ENCODE measurements around the gene EMID1.

The EMID1 gene

DNA sequence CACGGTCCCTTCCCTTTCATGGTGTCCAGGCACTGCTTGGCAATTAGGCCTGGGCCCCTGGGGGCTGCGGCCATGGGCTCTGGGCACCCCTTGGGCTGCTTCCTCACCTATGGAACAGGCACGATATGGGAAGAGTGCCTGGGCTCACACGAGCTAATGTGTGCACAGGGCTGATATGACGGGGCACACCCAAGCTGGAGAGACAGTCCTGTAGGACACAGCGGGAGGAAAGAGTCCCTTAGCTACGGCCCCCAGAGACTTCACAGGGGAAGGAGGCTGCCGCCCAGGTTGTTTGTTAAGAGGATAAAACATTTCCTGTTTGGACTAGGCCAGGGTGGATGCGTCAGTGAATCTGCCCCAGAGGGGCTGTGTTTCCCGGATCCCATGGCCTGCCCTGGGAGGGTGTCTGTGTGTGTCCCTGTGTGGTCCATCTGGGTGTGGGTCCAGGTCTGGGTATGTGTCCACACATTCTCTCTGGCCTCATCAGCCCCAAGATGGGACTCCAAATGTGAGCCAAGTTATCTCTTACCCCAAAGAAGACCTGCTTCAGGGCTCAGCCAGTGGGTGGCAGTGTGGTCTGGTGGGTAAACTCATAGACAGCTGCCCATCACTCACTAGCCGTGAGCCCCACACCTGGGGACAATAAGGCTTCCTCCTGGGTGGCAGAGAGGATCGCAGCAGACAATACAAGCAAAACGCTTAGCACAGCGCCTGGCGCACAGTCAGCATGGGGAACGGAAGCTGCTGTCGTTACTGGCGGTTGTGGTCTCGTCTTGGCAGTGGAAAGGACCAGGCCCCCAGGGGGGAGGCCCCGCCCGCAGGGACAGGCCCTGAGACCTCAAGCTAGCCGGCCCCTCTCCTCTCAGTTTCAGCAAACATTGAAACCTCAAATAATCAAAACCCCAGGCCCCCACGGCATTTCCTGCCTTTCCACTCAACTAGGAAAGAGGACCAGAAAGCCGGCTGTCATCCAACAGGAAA is 3.2 kb upstream of the EMID1 start:
- DNase-seq (peak; percentile 75 to 92), ATAC-seq (peak; percentile 98)
- peaks cover 53% of the 10 kb centered on the region for H3K4me1 Mint-ChIP-seq
- no peaks in the 10 kb centered on the region for H3K9me3 Mint-ChIP-seq
- H3K27me3 Mint-ChIP-seq, result peaks cover 75% of the 10 kb centered on the region
- H3K27ac Mint-ChIP-seq, result peak overlapping the region in 1 of 2 donors; percentile 90
- H3K4me3 Mint-ChIP-seq, result peak overlapping the region; percentile 70 to 72

DNA sequence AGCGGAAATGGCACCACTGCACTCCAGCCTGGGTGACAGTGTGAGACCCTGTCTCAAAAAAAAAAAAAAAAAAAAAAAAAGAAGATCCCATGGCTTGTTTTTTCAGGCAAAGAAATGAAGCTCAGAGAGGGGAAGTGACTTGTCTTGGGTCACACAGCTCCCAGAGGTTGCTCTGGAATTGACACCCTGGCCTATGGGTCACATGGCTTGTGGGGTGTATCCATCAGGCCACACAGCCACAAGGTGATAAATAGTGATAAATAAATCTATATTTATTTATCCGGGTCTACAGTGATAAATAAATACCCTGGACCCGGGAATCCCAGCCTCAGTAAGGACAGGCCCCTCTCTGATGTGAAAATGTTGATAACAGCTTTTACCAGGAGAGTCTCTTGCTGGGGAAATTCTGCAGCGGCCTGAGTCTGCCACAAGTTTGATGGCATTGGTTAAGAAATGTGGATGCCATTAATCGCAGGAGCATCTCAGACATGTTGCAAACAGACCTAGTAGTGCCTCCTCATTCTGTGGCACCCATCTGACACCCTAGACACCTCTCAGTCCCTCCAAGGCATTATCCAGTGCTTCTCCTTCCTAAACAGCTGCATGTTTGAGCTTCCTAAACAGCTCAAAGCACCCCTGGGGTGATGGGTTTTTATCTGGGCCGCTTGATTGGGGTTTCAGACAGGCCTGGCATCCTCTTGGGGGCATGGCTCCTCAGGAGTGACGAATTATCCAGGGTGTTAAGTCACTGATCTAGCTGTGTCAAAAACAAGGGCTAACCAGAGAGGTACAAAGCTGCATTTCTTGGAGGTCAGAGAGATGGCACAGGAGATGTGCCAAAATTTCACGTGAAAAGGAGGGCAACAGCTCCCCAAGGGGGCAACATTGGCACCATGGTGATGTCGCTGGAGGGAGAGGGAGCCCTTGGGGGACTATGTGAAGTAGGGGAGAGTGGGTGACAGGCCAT is 1.9 kb upstream of the EMID1 start:
- DNase-seq (no peak), ATAC-seq (no peak)
- H3K4me3 Mint-ChIP-seq, result peak overlapping the region in 1 of 2 donors; percentile 30
- no peaks in the 10 kb centered on the region for H3K9me3 Mint-ChIP-seq
- peaks cover 78% of the 10 kb centered on the region for H3K27me3 Mint-ChIP-seq
- peak overlapping the region; percentile 41 to 71 for H3K27ac Mint-ChIP-seq
- H3K4me1 Mint-ChIP-seq, result peaks cover 53% of the 10 kb centered on the region

DNA sequence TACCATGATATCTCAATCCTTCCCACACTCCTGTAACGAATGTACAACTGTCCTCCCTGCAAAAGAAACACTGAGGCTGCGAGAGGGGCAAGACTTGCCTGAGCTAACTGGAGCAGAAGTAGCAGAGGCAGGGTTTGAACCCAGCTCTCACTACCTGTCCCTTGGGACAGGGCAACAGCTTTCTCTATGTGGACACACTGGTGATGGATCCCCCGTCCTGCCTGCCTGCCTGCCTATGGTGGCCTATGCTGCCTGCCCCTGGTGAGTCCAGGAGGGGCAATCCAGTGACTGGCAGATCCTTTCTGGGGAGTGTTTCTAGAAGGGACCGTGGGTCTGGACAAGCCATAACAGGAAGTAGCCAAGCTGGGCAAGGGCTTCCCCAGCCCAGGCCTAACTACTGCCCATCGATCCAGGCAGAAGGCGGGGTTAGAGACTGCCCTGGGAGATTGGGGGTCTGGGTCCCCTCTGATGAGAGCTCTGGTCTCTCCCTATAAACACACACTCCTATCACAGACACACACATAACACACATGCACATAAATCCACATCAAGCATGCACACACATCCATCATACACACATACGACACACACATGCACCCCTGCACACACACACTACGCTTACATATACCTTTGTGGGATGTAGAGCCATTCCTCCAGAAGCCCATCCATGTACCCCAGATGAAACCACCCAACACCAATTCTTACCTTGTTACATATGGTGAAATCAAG is 1.1 kb upstream of the EMID1 start:
- DNase-seq, result no peak
- peak overlapping the region in 1 of 2 donors; percentile 68 for H3K4me3 Mint-ChIP-seq
- no peak for ATAC-seq
- H3K27ac Mint-ChIP-seq, result no peak overlapping the region
- peaks cover 53% of the 10 kb centered on the region for H3K4me1 Mint-ChIP-seq
- peaks cover 84% of the 10 kb centered on the region for H3K27me3 Mint-ChIP-seq
- H3K9me3 Mint-ChIP-seq, result no peaks in the 10 kb centered on the region

DNA sequence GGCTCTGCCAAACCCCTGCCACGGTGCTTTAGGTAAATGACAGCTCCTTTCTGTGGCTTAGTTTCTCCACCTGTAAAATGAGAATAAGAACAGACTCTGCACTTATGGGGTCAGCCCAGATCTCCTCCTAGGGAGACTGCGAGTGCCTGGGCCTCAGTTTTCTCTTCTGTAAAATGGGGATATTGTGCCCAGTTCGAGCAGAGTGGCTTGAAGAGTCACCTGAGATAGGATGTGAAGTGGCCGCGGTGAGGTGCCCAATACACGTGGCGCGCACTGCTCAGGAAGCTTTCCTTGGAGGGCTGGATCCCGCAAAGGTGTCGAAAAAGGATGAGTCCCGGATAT is 473 bp upstream of the EMID1 start:
- H3K27me3 Mint-ChIP-seq, result peaks cover 81% of the 10 kb centered on the region
- DNase-seq, result no peak
- H3K9me3 Mint-ChIP-seq, result no peaks in the 10 kb centered on the region
- H3K27ac Mint-ChIP-seq, result no peak overlapping the region
- H3K4me1 Mint-ChIP-seq, result peaks cover 53% of the 10 kb centered on the region
- no peak for ATAC-seq
- peak overlapping the region; percentile 58 to 68 for H3K4me3 Mint-ChIP-seq

DNA sequence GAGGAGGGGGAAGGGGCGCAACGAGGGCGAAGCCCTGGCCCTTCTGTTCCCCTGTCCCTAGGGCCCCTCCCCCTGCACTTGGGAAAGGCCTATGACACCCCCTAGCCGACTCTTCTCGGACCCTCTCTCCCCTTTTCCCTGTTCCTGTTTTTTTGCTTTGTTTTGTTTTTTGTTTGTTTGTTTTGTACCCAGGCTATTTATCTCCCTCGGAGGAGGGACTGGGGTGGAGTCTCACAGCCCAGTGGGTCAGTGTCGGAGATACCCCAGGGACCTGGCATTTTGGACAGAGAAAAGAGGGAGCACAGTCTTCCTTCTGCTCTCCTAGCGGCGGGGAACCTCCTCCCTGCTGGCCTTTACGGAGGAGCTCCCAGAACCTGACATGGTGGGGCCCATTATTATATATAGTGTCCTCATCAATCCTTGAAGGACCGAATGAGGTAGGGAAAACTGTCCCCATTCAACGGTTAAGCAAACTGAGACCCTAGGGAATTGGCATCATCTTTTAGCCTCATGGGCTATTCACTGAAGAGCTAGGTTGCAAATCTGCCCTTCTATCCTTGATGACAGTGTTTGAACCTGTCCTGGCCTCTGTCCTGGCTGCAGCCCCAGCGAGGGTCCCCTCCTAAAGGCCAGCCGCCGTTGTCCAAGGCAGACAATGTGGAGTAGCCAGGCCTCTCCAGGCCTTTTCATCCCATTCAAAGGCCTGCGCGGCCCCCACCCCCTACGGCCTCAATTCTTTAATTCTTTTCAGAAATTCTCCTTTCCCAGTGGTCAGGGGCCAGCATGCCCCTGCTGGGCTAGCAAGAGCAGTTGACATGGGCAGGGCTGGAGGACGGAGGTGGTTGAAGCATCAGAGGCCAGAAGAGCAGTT is 911 bp downstream of the EMID1 start:
- H3K27ac Mint-ChIP-seq, result no peak overlapping the region
- peaks cover 67% of the 10 kb centered on the region for H3K27me3 Mint-ChIP-seq
- ATAC-seq (no peak), DNase-seq (no peak)
- no peaks in the 10 kb centered on the region for H3K9me3 Mint-ChIP-seq
- peaks cover 43% of the 10 kb centered on the region for H3K4me1 Mint-ChIP-seq
- peak overlapping the region; percentile 53 to 85 for H3K4me3 Mint-ChIP-seq

DNA sequence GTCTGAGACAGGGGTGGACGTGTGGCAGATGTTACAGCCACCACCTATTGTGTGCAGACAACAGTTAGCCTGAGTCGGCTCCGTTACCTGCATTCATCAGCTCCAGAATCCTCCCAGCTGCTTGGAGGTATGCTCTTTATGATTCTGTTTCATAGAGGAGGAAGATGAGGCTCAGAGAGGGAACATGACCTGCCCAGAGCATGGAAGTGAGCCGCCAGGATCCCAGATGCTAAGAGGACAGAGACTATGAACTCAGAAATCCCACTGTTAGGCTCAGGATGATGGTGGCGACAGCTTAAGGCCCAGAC is 1.5 kb downstream of the EMID1 start:
- H3K27ac Mint-ChIP-seq, result no peak overlapping the region

DNA sequence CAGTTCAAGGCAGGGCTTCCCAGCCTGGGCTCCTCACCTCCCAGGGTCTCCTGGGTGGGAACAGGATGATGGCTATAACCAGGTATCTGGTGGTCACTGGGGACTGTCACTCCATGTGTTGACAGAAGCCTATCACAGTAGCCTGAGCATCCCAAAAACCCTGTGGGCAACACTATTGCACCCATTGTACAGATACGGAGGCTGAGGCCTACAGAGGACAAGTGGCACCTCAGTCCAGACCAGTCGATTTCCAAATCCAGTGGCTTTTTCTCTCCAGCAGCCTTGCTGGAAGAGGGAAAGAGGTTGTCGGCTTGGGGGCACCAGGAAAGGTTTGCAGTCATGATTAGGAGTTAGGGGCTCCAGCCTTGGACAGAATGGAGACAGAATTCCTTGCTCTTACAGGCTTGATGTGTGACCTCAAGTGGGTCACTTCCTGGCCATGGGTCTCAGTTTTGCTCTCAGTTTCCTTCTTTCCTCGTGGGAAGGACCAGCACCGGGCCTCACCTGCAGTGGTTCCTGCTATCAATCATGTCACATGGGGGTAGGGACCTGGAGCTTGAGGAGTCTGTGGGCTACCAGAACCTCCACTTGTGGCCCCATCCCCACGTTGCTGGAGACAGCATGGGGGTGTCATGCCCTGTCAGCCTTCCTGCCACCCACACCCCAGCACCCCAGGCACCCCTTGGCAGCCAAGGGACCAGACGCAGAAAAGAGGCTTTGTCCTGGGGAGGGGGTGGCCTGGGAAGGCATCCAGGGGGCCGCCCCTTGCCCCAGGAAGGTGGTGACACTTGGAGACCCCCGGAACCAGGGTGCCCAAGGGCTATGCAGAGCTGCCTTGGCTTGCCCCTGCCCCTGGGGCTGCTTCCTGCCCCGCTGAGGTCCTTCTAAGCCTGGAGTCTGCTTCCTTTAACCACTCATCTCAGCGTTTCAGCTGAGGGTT is 2.1 kb downstream of the EMID1 start:
- H3K4me1 Mint-ChIP-seq, result peaks cover 31% of the 10 kb centered on the region
- ATAC-seq (no peak), DNase-seq (no peak)
- no peaks in the 10 kb centered on the region for H3K9me3 Mint-ChIP-seq
- no peak overlapping the region for H3K27ac Mint-ChIP-seq
- peaks cover 60% of the 10 kb centered on the region for H3K27me3 Mint-ChIP-seq
- H3K4me3 Mint-ChIP-seq, result no peak overlapping the region

More for the DNA sequence above, 1.5 kb downstream of the EMID1 start:
- DNase-seq (no peak), ATAC-seq (no peak)
- H3K4me1 Mint-ChIP-seq, result peaks cover 37% of the 10 kb centered on the region
- H3K9me3 Mint-ChIP-seq, result no peaks in the 10 kb centered on the region
- H3K4me3 Mint-ChIP-seq, result no peak overlapping the region
- peaks cover 61% of the 10 kb centered on the region for H3K27me3 Mint-ChIP-seq

DNA sequence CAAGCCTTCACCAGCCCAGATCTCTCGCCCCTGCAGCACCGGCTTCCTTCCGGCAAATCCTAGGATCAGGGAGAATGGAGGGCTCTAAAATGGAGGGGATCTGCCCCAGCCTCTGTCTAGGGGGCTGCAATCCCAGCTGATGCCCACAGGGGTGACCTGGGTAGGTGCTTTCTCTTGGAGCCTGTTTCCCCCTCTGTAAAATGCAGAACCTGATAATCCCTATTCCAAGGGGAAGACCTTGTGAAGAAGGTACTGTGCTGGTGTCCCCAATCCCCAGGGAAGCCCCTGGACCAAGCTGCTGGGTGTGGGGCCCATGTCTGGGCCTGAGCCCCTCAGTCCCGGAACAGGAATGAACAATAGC is 2.8 kb downstream of the EMID1 start:
- Mint-ChIP-seq H3K9me3 (no peaks in the 10 kb centered on the region), H3K27me3 (peaks cover 60% of the 10 kb centered on the region), H3K27ac (no peak overlapping the region), H3K4me3 (no peak overlapping the region), H3K4me1 (peaks cover 24% of the 10 kb centered on the region)
- DNase-seq (no peak), ATAC-seq (no peak)

DNA sequence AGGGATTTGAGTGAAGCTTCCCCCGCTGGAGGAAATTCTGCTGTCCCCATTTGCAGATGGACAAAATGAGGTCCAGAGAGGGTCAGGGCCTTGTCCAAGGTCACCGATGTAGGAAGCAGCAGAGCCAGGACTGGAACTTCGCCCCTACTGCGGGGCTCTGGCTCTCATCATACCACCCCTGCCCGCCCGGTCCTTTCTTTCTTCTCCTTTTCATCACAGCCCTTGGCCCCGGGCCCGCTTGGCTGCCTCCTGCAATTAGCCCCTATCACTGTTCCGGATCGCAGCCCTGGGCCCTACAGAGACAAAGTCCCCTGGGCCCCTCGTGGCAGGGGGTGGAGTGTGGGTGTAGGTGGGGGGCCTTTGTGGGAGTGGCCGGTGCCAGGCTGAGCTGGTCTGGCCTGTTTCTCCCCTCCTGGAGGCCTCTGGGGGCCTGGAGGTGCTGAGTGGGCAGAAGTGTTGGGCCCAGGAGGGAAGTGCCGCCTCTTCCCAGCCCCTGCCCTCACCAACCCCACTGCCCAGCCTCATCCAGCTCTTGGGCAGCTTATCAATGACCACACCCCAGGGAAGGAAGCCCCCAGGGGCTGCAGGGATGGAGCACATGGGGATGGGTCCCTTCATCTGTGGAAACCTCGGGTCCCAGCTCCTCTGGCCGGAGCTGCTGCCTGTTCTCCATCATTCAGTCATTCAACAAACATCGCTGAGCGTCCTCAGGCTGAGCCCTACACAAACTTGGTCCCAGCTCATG is 3.4 kb downstream of the EMID1 start:
- Mint-ChIP-seq H3K9me3 (no peaks in the 10 kb centered on the region), H3K27me3 (peaks cover 55% of the 10 kb centered on the region), H3K4me1 (peaks cover 20% of the 10 kb centered on the region), H3K4me3 (no peak overlapping the region), H3K27ac (peak overlapping the region in 1 of 2 donors; percentile 76)
- ATAC-seq (no peak), DNase-seq (no peak)

DNA sequence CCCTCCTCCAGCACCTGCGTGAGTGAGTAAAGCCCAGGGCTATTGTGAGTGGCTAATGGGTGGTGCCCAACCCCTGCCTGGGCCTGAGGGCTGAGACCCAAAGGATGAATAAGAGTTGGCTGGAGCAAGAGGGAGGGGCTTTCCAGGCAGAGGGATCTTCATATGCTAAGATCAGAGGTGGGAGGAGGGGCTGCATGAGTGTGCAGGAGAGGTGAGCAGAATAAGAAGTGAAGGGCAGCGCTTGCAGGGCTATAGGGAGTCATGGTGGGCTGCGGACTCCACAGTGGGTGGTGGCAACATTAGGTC is 3.9 kb downstream of the EMID1 start:
- no peaks in the 10 kb centered on the region for H3K9me3 Mint-ChIP-seq

DNA sequence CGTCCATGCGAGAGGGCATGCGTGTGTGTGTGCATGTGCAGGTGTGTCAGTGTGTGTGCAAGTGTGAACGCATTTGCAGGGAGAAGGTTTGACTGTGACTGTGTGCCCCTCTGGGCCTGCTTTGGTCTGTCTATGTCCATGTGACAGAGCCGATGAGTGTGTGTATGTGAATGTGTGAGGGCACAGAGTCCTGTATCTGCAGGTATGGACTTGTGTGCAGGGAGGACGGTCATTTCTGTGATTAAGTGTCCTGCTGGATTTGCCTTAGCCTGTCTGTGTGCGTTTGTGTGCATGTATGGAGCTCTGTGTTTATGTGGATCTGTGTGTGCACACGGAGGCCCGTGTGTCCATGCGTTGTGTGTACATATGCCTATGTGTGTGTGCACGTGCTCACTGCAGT is 5.4 kb downstream of the EMID1 start:
- no peak for ATAC-seq
- peaks cover 6% of the 10 kb centered on the region for H3K4me1 Mint-ChIP-seq
- DNase-seq, result no peak
- H3K27me3 Mint-ChIP-seq, result peaks cover 39% of the 10 kb centered on the region
- H3K9me3 Mint-ChIP-seq, result no peaks in the 10 kb centered on the region
- no peak overlapping the region for H3K27ac Mint-ChIP-seq
- H3K4me3 Mint-ChIP-seq, result no peak overlapping the region

More for the DNA sequence above, 3.9 kb downstream of the EMID1 start:
- DNase-seq (no peak), ATAC-seq (no peak)
- Mint-ChIP-seq H3K27ac (peak overlapping the region in 1 of 2 donors; percentile 76), H3K27me3 (peaks cover 50% of the 10 kb centered on the region), H3K4me3 (no peak overlapping the region), H3K4me1 (peaks cover 15% of the 10 kb centered on the region)

DNA sequence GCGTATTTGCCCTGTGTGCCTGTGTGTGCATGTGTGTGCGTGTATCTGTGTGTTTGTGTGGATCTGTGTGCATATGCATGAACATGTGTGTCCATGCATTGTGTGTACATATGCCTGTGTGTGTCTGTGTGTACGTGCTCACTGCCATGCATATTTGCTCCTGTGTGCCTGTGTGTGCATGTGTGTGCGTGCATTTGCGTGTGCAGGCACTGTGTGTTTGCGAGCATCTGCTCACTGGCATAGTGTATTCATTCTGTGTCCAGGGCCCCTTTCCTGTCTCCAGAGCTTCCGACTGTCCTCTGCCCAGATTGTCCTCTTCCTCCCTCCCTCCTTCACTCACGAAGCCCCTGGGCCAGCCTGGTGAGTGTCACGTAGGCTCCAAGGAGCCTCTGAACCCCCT is 5.8 kb downstream of the EMID1 start:
- no peak for ATAC-seq
- H3K4me1 Mint-ChIP-seq, result peaks cover 2% of the 10 kb centered on the region
- peaks cover 35% of the 10 kb centered on the region for H3K27me3 Mint-ChIP-seq
- no peak overlapping the region for H3K27ac Mint-ChIP-seq
- no peak overlapping the region for H3K4me3 Mint-ChIP-seq
- H3K9me3 Mint-ChIP-seq, result no peaks in the 10 kb centered on the region
- no peak for DNase-seq

DNA sequence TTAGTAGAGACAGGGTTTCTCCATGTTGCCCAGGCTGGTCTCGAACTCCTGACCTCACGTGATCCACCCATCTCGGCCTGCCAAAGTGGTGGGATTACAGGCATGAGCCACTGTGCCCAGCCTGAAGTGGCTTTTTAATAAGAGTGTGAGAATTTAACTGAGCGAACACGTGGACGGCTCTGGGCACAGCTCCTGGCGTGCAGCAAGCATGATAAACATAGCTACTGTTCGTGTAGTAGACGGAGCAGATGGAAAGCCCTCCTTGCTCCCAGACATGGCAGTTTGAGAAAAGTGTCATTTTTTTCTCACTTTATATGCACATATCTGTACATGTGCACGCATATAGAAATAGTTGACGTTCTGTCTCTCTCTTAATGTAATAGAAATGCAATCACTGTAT is 7.0 kb downstream of the EMID1 start:
- DNase-seq (no peak), ATAC-seq (no peak)
- no peak overlapping the region for H3K27ac Mint-ChIP-seq
- H3K27me3 Mint-ChIP-seq, result peaks cover 22% of the 10 kb centered on the region
- H3K4me1 Mint-ChIP-seq, result no peaks in the 10 kb centered on the region
- H3K4me3 Mint-ChIP-seq, result no peak overlapping the region
- no peaks in the 10 kb centered on the region for H3K9me3 Mint-ChIP-seq
